Stomach smooth muscle (tissue), 2 donors: ENCODE measurements around the gene MPPED1.

Experiments used
- H3K27ac ChIP-seq: one replicate; pipeline ENCODE4 v1.7.0; 2013; ENCODE audit warnings: mild to moderate bottlenecking, low read length, inconsistent platforms
- H3K27me3 ChIP-seq, 2 donors: one replicate each; pipeline ENCODE4 v1.7.0; 2013; ENCODE audit warnings: low read length in 2 of 2; ENCODE audit not compliant: insufficient read depth in 2 of 2, control insufficient read depth in 1 of 2
- H3K36me3 ChIP-seq, 2 donors: one replicate each; pipeline ENCODE4 v1.7.0; 2013; ENCODE audit warnings: low read length in 2 of 2; ENCODE audit not compliant: control insufficient read depth in 2 of 2, insufficient read depth in 2 of 2
- H3K4me1 ChIP-seq: one replicate; pipeline ENCODE4 v1.7.0; 2013; ENCODE audit warnings: low read length; ENCODE audit not compliant: control insufficient read depth, insufficient read depth
- H3K4me3 ChIP-seq, 2 donors: one replicate each; pipeline ENCODE4 v1.7.0; 2013; ENCODE audit warnings: low read length in 2 of 2
- H3K9ac ChIP-seq, 2 donors: one replicate each; pipeline ENCODE4 v1.7.0; 2013; ENCODE audit warnings: low read length in 2 of 2, mild to moderate bottlenecking in 1 of 2
- H3K9me3 ChIP-seq, 2 donors: one replicate each; pipeline ENCODE4 v1.7.0; 2013; ENCODE audit warnings: low read length in 2 of 2; ENCODE audit not compliant: control insufficient read depth in 2 of 2
- donor health status: healthy.
- donor health status: Pancreatic carcinoma.

The MPPED1 gene

DNA sequence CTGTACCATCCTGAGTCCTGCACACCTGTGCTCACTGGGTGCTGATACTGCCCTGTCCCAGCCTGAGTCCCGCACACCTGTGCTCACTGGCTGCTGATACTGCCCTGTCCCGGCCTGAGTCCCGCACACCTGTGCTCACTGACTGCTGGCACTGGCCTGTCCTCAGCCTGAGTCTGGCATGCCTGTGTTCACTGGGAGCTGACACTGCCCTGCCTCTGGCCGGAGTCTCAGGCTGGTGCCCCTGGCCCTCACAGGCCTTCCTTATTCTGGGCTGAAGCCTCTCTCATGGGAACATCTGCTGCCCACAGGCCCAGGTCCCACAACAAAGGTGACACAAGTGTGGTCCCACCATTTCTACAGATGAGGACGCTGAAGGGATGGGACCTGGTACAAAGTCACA is 115.1 kb downstream of the MPPED1 start:
- H3K27me3 ChIP-seq: peaks cover 0 to 10% of the 10 kb centered on the region in 2 donors
- no peaks in the 10 kb centered on the region for H3K4me1 ChIP-seq
- H3K36me3 ChIP-seq: no peaks in the 10 kb centered on the region
- no peaks in the 10 kb centered on the region for H3K9me3 ChIP-seq
- no peak overlapping the region for H3K27ac ChIP-seq
- H3K4me3 ChIP-seq: no peak overlapping the region
- no peak overlapping the region for H3K9ac ChIP-seq

DNA sequence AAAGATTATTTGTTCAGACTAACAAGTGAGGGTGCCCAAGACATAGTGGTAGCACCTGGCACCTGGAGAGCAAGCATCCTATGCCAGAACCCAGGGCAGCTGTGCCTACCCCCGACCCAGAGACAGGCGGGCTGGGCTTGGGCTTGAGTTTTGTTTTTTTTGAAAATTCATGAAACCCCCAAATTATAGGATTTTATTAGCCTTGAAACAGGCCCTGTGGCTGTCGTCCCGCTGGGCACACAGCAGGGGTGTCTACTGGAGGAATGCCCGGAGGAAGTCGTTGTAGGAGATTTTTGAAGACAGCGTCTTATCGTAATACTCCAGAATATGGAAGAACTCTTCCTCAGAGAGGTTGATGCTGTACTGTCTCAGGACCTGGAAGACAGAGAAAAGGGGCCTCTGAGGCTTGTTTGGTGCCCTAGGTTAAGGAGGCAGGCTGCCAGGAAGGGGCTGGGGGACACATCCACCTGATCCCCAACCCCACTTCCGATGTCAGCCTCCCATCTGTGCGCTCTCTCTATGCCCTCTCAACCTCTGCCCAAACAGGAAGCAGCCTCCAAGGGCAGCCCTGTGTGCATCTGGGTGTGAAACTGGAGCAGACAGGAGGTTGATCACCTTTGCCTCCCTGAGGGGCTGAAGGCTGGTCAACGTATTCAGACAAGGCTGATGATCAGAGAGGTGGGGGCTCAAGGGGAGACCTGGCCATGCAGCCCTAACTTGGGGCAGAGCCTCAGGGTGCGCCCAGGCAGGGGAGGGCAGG is 117.0 kb downstream of the MPPED1 start:
- Histone ChIP-seq H3K36me3 (no peaks in the 10 kb centered on the region), H3K4me1 (no peaks in the 10 kb centered on the region), H3K9ac (no peak overlapping the region), H3K9me3 (no peaks in the 10 kb centered on the region), H3K4me3 (no peak overlapping the region), H3K27me3 (peaks cover 0 to 10% of the 10 kb centered on the region in 2 donors), H3K27ac (no peak overlapping the region)

GRCh38 chr22:43529461-43529860 is 117.6 kb downstream of the MPPED1 start:
- Histone ChIP-seq H3K4me3 (no peak overlapping the region), H3K9me3 (no peaks in the 10 kb centered on the region), H3K27ac (no peak overlapping the region), H3K36me3 (no peaks in the 10 kb centered on the region), H3K27me3 (peaks cover 0 to 10% of the 10 kb centered on the region in 2 donors), H3K9ac (no peak overlapping the region), H3K4me1 (no peaks in the 10 kb centered on the region)

DNA sequence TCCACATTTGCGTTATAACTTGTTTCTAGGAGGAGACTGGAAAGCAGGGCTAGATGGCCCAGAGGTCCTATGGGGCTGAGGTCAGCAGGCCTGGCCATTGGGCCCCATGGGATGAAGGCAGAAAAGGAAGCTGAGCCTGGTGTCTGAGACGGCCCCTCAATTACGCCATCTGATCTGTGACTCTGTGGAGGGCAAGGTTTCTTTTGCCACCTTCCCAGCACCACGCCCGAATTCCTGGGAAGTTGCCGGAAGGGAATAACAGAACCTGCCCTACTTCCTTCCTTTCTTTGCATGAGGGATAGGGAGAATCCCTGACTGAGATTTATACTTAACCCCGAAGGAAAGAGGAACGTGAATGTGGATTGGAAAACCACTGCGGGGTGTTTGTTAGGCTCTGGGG is 118.1 kb downstream of the MPPED1 start:
- Histone ChIP-seq H3K9me3 (no peaks in the 10 kb centered on the region), H3K4me1 (no peaks in the 10 kb centered on the region), H3K36me3 (no peaks in the 10 kb centered on the region), H3K4me3 (no peak overlapping the region), H3K27me3 (peaks cover 0 to 10% of the 10 kb centered on the region in 2 donors), H3K27ac (no peak overlapping the region), H3K9ac (no peak overlapping the region)

DNA sequence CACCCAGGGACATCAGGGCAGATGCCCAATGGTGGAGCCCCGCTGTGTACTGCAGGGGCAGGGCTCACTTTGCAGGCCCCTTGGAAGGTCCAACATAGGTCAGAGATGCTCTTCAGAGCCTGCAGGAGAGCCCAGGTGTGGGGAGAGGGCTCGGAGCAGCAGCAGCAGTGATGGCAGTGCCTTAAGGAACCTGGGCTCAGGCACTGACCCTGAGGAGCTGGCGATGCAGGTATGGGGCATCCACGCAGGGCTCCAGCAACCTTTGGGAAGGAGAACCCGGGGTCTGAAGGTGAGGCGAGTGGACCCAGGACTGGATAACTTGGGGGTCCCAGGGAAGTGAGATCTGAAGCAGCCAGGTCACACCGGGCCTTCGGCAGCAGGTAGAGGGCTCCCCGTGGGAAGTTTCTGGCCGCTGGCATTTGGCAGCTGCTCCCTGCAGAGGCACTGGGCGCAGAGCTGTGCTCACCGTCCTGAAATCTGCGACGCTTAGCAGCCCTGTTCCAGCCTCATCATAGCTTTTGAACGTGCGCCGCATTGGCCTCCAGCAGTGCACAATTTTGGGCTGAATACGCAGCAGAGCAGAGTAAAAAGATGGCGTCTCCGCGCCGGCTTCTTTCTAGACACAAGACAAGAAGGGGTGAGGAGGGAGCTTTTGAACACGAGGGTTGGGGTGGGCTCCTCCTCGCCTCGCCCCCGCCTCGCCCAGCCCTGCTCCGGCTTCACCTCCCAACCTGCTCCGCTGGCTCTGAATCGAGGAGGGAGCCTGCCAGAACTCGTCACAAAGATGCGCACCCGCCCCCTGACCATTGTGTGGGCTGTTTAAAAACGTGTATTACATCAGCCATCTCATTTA is 118.8 kb downstream of the MPPED1 start:
- Histone ChIP-seq H3K9me3 (no peaks in the 10 kb centered on the region), H3K4me1 (no peaks in the 10 kb centered on the region), H3K27ac (no peak overlapping the region)

GRCh38 chr22:43531651-43532050 is 119.8 kb downstream of the MPPED1 start:
- Histone ChIP-seq H3K27ac (no peak overlapping the region), H3K4me3 (no peak overlapping the region), H3K4me1 (no peaks in the 10 kb centered on the region), H3K9me3 (no peaks in the 10 kb centered on the region), H3K27me3 (no peaks in the 10 kb centered on the region), H3K36me3 (no peaks in the 10 kb centered on the region), H3K9ac (no peak overlapping the region)

More for the DNA sequence above, 118.8 kb downstream of the MPPED1 start:
- H3K27me3 ChIP-seq: peaks cover 0 to 6% of the 10 kb centered on the region in 2 donors
- no peak overlapping the region for H3K4me3 ChIP-seq
- H3K9ac ChIP-seq: no peak overlapping the region
- H3K36me3 ChIP-seq: no peaks in the 10 kb centered on the region

- Histone ChIP-seq H3K27me3 (no peaks in the 10 kb centered on the region), H3K9me3 (peaks cover 0 to 6% of the 10 kb centered on the region in 2 donors), H3K9ac (no peak overlapping the region), H3K4me1 (no peaks in the 10 kb centered on the region), H3K4me3 (no peak overlapping the region), H3K27ac (no peak overlapping the region), H3K36me3 (no peaks in the 10 kb centered on the region)
Measured at GRCh38 chr22:43532301-43533155, 120.7 kb downstream of the MPPED1 start.

- H3K27me3 ChIP-seq: no peaks in the 10 kb centered on the region
- no peak overlapping the region for H3K9ac ChIP-seq
- no peaks in the 10 kb centered on the region for H3K36me3 ChIP-seq
- H3K4me3 ChIP-seq: no peak overlapping the region
- no peaks in the 10 kb centered on the region for H3K4me1 ChIP-seq
- H3K27ac ChIP-seq: no peak overlapping the region
- H3K9me3 ChIP-seq: peaks cover 0 to 6% of the 10 kb centered on the region in 2 donors
Measured at GRCh38 chr22:43533156-43533530, 121.3 kb downstream of the MPPED1 start.

- Histone ChIP-seq H3K4me3 (no peak overlapping the region), H3K27ac (no peak overlapping the region), H3K9ac (no peak overlapping the region), H3K9me3 (peaks cover 0 to 6% of the 10 kb centered on the region in 2 donors), H3K4me1 (no peaks in the 10 kb centered on the region), H3K36me3 (no peaks in the 10 kb centered on the region), H3K27me3 (no peaks in the 10 kb centered on the region)
Measured at GRCh38 chr22:43533656-43534428, 122.0 kb downstream of the MPPED1 start.

DNA sequence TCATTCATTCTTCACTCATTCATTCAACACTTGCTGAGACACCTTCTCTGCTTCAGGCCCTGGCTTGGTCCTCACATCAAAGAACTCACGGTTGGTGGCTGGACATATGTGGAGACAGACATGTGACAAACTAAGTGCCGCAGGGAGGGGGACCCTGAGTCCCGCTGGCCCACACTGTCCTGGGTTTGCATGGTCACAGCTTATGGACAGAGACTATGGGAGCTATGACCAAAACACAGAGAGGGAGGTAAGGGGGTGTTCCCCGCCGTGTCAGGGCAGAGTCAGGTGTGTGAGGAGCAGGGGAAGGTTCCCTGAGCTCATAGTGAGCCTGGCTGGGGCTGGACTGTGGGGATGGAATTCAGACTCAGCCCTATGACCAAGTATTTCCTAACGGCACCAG is 123.1 kb downstream of the MPPED1 start:
- H3K9ac ChIP-seq: no peak overlapping the region
- no peaks in the 10 kb centered on the region for H3K27me3 ChIP-seq
- H3K4me3 ChIP-seq: no peak overlapping the region
- peaks cover 0 to 6% of the 10 kb centered on the region in 2 donors for H3K9me3 ChIP-seq
- no peaks in the 10 kb centered on the region for H3K4me1 ChIP-seq
- no peaks in the 10 kb centered on the region for H3K36me3 ChIP-seq
- H3K27ac ChIP-seq: no peak overlapping the region
